Measurements from ENCODE around the gene MFAP2.

DNA sequence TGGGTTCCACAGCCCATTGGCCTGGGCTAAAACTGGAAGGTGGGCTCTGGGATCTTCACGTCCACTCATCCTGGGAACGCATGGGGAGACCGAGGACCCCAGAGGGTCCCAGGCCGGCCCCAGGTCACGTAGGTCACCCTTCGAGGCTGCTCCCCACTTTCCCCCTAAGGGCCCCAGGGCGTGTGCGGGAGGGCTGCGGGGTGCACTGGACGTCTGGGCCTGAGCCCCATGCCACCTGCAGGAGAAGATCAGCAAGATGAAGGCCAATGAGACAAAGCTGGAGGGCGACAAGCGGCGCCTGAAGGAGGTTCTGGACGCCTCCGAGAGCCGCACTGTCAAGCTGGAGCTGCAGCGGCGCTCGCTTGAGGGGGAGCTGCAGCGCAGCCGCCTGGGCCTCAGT, 12.5 kb downstream of the MFAP2 start:
- TF ChIP-seq CTCF (IDR thresholded peaks at IDR 0.05), result no peak
- no peak for TF ChIP-seq POLR2A (IDR thresholded peaks at IDR 0.05)

Data from Peyer's patch (tissue), 4 donors.